H9 (cell line): Measurements from ENCODE around the gene MED10. TPM values are rescaled to one million over a fixed set of nuclear protein-coding genes. Genes with fewer than 3 reads are reported as not detected.
A peak's percentile ranks its signal among the peaks of the same experiment; 100 is the strongest.

Source experiments
- DNase-seq: peaks from one replicate; pipeline ENCODE4 v3.0.0-alpha.2; 2017
- H2AFZ ChIP-seq: one replicate; pipeline ENCODE4 v1.6.1; 2013; ENCODE audit warnings: mild to moderate bottlenecking, low read length, control low read depth, moderate library complexity
- H2AK5ac ChIP-seq: 2 replicates; pipeline ENCODE4 v1.6.1; 2013; ENCODE audit warnings: low read length, control low read depth, mixed read lengths; ENCODE audit not compliant: insufficient read length
- H2BK120ac ChIP-seq: one replicate; pipeline ENCODE4 v1.6.1; 2013; ENCODE audit warnings: low read depth, mild to moderate bottlenecking, low read length, control low read depth, inconsistent platforms; ENCODE audit not compliant: poor library complexity, severe bottlenecking
- H2BK12ac ChIP-seq: 2 replicates; pipeline ENCODE4 v1.6.1; 2013; ENCODE audit warnings: low read length, control low read depth, mixed read lengths, low read depth; ENCODE audit not compliant: insufficient read length
- H2BK15ac ChIP-seq: 2 replicates; pipeline ENCODE4 v1.6.1; 2013; ENCODE audit warnings: low read depth, low read length, control low read depth
- H2BK20ac ChIP-seq: one replicate; pipeline ENCODE4 v1.6.1; 2013; ENCODE audit warnings: low read depth, mild to moderate bottlenecking, low read length, control low read depth, inconsistent platforms; ENCODE audit not compliant: poor library complexity, severe bottlenecking
- H2BK5ac ChIP-seq: 2 replicates; pipeline ENCODE4 v1.6.1; 2013; ENCODE audit warnings: low read length, control low read depth, mixed read lengths; ENCODE audit not compliant: insufficient read length
- H3K14ac ChIP-seq: 2 replicates; pipeline ENCODE4 v1.6.1; 2013; ENCODE audit warnings: low read length, control low read depth; ENCODE audit not compliant: insufficient read depth
- H3K18ac ChIP-seq: 2 replicates; pipeline ENCODE4 v1.6.1; 2013; ENCODE audit warnings: low read depth, mild to moderate bottlenecking, mixed read lengths, low read length, control low read depth; ENCODE audit not compliant: insufficient read length
- H3K23ac ChIP-seq: 2 replicates; pipeline ENCODE4 v1.6.1; 2013; ENCODE audit warnings: low read length, control low read depth, mixed read lengths, low read depth; ENCODE audit not compliant: insufficient read length
- H3K23me2 ChIP-seq: 2 replicates; pipeline ENCODE4 v1.6.1; 2013; ENCODE audit warnings: low read depth, mild to moderate bottlenecking, mixed read lengths, low read length, control low read depth; ENCODE audit not compliant: insufficient read length, poor library complexity, severe bottlenecking
- H3K27ac ChIP-seq: 2 replicates; pipeline ENCODE4 v1.5.1; 2013; ENCODE audit warnings: low read length, control low read depth, mixed read lengths, low read depth; ENCODE audit not compliant: insufficient read length
- H3K27me3 ChIP-seq: 2 replicates; pipeline ENCODE4 v1.6.1; 2013; ENCODE audit warnings: low read length, control low read depth, inconsistent platforms; ENCODE audit not compliant: insufficient read depth
- H3K4ac ChIP-seq: 2 replicates; pipeline ENCODE4 v1.6.1; 2013; ENCODE audit warnings: low read depth, mild to moderate bottlenecking, control low read depth, inconsistent platforms, low read length, moderate library complexity
- H3K4me1 ChIP-seq: 2 replicates; pipeline ENCODE4 v1.6.1; 2013; ENCODE audit warnings: low read length, control low read depth, inconsistent platforms; ENCODE audit not compliant: insufficient read depth
- H3K4me2 ChIP-seq: 2 replicates; pipeline ENCODE4 v1.6.1; 2013; ENCODE audit warnings: low read length, control low read depth, mixed read lengths; ENCODE audit not compliant: insufficient read length, insufficient read depth
- H3K56ac ChIP-seq: 2 replicates; pipeline ENCODE4 v1.6.1; 2013; ENCODE audit warnings: low read depth, mild to moderate bottlenecking, mixed read lengths, low read length, control low read depth; ENCODE audit not compliant: insufficient read length
- H3K79me1 ChIP-seq: 2 replicates; pipeline ENCODE4 v1.6.1; 2013; ENCODE audit warnings: low read depth, mild to moderate bottlenecking, moderate library complexity, low read length, control low read depth, inconsistent platforms; ENCODE audit not compliant: insufficient read depth, poor library complexity, severe bottlenecking
- H3K79me2 ChIP-seq: 2 replicates; pipeline ENCODE4 v1.6.1; 2013; ENCODE audit warnings: low read length, control low read depth, inconsistent platforms; ENCODE audit not compliant: insufficient read depth
- H3K9ac ChIP-seq: 2 replicates; pipeline ENCODE4 v1.6.1; 2013; ENCODE audit warnings: low read length, control low read depth, mixed read lengths; ENCODE audit not compliant: insufficient read length; ENCODE audit errors: extremely low read depth
- H3K9me3 ChIP-seq: one replicate; pipeline ENCODE4 v1.6.1; 2013; ENCODE audit warnings: low read depth, low read length, inconsistent platforms; ENCODE audit not compliant: control insufficient read depth
- H3T11ph ChIP-seq: one replicate; pipeline ENCODE4 v1.6.1; 2013; ENCODE audit warnings: mild to moderate bottlenecking, low read length, control low read depth, inconsistent platforms
- H4K20me1 ChIP-seq: one replicate; pipeline ENCODE4 v1.6.1; 2013; ENCODE audit not compliant: control insufficient read depth, insufficient read length, insufficient read depth
- H4K5ac ChIP-seq: 2 replicates; pipeline ENCODE4 v1.6.1; 2013; ENCODE audit warnings: low read depth, mild to moderate bottlenecking, mixed read lengths, low read length, control low read depth; ENCODE audit not compliant: insufficient read length
- H4K8ac ChIP-seq: replicated peaks from 2 replicates; pipeline ENCODE4 v1.6.1; 2013; ENCODE audit warnings: low read length, control low read depth, mixed read lengths, low read depth; ENCODE audit not compliant: insufficient read length
- H4K91ac ChIP-seq: 2 replicates; pipeline ENCODE4 v1.6.1; 2013; ENCODE audit warnings: low read depth, mild to moderate bottlenecking, moderate library complexity, mixed read lengths, low read length, control low read depth; ENCODE audit not compliant: insufficient read length
- H3K27ac Mint-ChIP-seq, 3 experiments: 2 replicates in 2 of 3; 3 replicates in 1 of 3; pipeline ENCODE4 v1.8.0; 2020 to 2021; ENCODE audit warnings: mixed read lengths in 3 of 3, mild to moderate bottlenecking in 1 of 3, moderate library complexity in 1 of 3
- H3K27me3 Mint-ChIP-seq: 2 replicates; pipeline ENCODE4 v1.8.0; 2021; ENCODE audit warnings: low read depth, mild to moderate bottlenecking, moderate library complexity, mixed read lengths
- H3K36me3 Mint-ChIP-seq, 3 experiments: 2 replicates in 2 of 3; 3 replicates in 1 of 3; pipeline ENCODE4 v1.8.0; 2020 to 2021; ENCODE audit warnings: low read depth in 3 of 3, mixed read lengths in 3 of 3; ENCODE audit not compliant: insufficient read depth in 1 of 3
- H3K4me1 Mint-ChIP-seq, 2 experiments: 2 replicates each; pipeline ENCODE4 v1.8.0; 2020; ENCODE audit warnings: mixed read lengths in 2 of 2
- H3K4me3 Mint-ChIP-seq, 2 experiments: 2 replicates in 1 of 2; 3 replicates in 1 of 2; pipeline ENCODE4 v1.8.0; 2020 to 2021; ENCODE audit warnings: mild to moderate bottlenecking in 2 of 2, mixed read lengths in 2 of 2, moderate library complexity in 1 of 2
- H3K9me3 Mint-ChIP-seq, 2 experiments: 2 replicates in 1 of 2; 3 replicates in 1 of 2; pipeline ENCODE4 v1.8.0; 2020; ENCODE audit warnings: mild to moderate bottlenecking in 2 of 2, mixed read lengths in 2 of 2, moderate library complexity in 1 of 2
- WGBS: extraction: QIAGEN DNeasy Blood & Tissue Kit; methylation state at CpG from one replicate; pipeline ENCODE4 v1.1.7; 2013; ENCODE audit warnings: missing lambda C conversion rate, low lambda C conversion rate, mixed read lengths; ENCODE audit not compliant: insufficient read length; ENCODE audit errors: extremely low coverage; 5-methylcytosine and 5-hydroxymethylcytosine counted together
- total RNA-seq: library from RNA; stranded (reverse); gene quantifications from 2 replicates; pipeline ENCODE4 v1.2.1, GENCODE V29; 2021
- TF ChIP-seq, protein P1 (sequence below): fragments of 200-600 bp; sonication (generic); conservative IDR thresholded peaks from 3 replicates; pipeline ENCODE4 v1.8.0; 2021; ENCODE audit warnings: antibody characterized with exemption, mild to moderate bottlenecking

The MED10 gene
- total RNA-seq, 1 experiment from 2014 or later = 35.3 TPM

DNA sequence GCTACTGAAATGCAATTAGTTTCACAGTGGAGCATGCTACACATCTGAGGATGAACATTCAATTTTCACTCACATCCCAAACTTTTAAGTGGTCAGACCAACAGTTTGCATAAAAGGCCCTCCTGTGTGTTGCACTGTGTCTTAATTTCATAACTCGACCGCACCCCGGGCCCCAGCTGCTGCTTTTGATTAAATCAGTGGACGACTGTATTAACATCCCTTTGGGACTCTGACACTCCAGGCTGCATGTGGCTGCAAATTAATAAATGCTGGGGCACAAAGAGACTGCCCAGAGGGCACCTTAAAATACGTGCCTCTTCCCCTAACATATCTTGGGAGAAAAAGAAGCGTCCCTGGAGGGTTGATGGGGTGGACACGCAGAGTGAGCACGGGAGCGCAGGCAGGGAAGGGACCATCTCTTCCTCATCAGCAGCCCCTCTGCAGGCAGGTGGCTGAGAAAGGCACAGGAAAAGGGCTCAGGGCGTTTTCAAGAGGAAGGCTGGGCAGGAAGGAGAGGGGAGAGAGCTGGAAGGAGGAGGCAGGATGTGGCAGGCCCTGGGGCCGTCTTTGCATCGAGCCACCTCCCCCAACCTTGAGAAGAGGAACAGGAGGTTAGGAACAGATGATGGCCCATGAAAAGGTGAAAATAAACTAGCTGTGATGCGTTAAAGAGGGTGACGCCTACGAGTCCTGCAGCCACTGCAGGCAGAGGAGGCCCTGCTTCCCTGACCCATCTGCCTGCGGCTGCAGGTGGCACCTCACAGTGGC is 18.6 kb downstream of the MED10 start:
- no peak overlapping the region for H4K8ac ChIP-seq
- no peak overlapping the region for H3K18ac ChIP-seq
- H3K27ac ChIP-seq = no peak overlapping the region
- H3K4ac ChIP-seq = no peak overlapping the region
- no peak overlapping the region for H3K23ac ChIP-seq
- H3T11ph ChIP-seq = no peak overlapping the region
- no peak overlapping the region for H2AK5ac ChIP-seq
- no peaks in the 10 kb centered on the region for H3K9me3 ChIP-seq
- Mint-ChIP-seq H3K27me3 (peaks cover 6% of the 10 kb centered on the region), H3K9me3 (no peaks in the 10 kb centered on the region), H3K36me3 (no peaks in the 10 kb centered on the region), H3K4me3 (no peak overlapping the region), H3K4me1 (peaks cover 6 to 7% of the 10 kb centered on the region in 2 experiments), H3K27ac (peak overlapping the region in 1 of 3 experiments; percentile 70; a peak in 1 of 7 replicates)
- no peak overlapping the region for H4K91ac ChIP-seq
- no peaks in the 10 kb centered on the region for H3K4me1 ChIP-seq
- peak; percentile 72 for DNase-seq
- H3K14ac ChIP-seq = no peak overlapping the region
- H4K20me1 ChIP-seq = no peaks in the 10 kb centered on the region
- no peak overlapping the region for H3K4me2 ChIP-seq
- H2BK5ac ChIP-seq = no peak overlapping the region
- TF ChIP-seq, protein P1, sequence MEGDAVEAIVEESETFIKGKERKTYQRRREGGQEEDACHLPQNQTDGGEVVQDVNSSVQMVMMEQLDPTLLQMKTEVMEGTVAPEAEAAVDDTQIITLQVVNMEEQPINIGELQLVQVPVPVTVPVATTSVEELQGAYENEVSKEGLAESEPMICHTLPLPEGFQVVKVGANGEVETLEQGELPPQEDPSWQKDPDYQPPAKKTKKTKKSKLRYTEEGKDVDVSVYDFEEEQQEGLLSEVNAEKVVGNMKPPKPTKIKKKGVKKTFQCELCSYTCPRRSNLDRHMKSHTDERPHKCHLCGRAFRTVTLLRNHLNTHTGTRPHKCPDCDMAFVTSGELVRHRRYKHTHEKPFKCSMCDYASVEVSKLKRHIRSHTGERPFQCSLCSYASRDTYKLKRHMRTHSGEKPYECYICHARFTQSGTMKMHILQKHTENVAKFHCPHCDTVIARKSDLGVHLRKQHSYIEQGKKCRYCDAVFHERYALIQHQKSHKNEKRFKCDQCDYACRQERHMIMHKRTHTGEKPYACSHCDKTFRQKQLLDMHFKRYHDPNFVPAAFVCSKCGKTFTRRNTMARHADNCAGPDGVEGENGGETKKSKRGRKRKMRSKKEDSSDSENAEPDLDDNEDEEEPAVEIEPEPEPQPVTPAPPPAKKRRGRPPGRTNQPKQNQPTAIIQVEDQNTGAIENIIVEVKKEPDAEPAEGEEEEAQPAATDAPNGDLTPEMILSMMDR = no peak
- H2BK15ac ChIP-seq = no peak overlapping the region
- H3K27me3 ChIP-seq = no peaks in the 10 kb centered on the region
- H3K9ac ChIP-seq = no peak overlapping the region
- no peaks in the 10 kb centered on the region for H3K79me1 ChIP-seq
- no peak overlapping the region for H2BK20ac ChIP-seq
- WGBS = no CpG with 5 or more reads among the region's 16 CpGs
- H2BK12ac ChIP-seq = no peak overlapping the region
- H3K23me2 ChIP-seq = no peaks in the 10 kb centered on the region
- no peak overlapping the region for H4K5ac ChIP-seq
- H2AFZ ChIP-seq = no peak overlapping the region
- H3K79me2 ChIP-seq = no peaks in the 10 kb centered on the region
- no peak overlapping the region for H2BK120ac ChIP-seq
- H3K56ac ChIP-seq = no peak overlapping the region
